Hepatocyte (in vitro differentiated cells): ENCODE results near the gene INPP5B. TPM values are rescaled to one million over a fixed set of nuclear protein-coding genes. Genes with fewer than 3 reads are reported as not detected.
"Not testable (repeated sequence)": the region's sequence is repeated elsewhere in the genome, so short reads cannot be mapped to it uniquely, and the experiment has no call there.

Experiments used
- DNase-seq: peaks from one replicate; pipeline ENCODE4 v3.0.0-alpha.2; 2016; ENCODE audit warnings: low spot score
- H2AFZ ChIP-seq: fragments of 200-600 bp; sonication (generic); 2 replicates; pipeline ENCODE4 v1.6.0; 2016; ENCODE audit warnings: antibody characterized with exemption, mild to moderate bottlenecking
- H3K27ac ChIP-seq: fragments of 200-600 bp; sonication (generic); 2 replicates; pipeline ENCODE4 v1.5.1; 2016; ENCODE audit warnings: mild to moderate bottlenecking
- H3K27me3 ChIP-seq: fragments of 200-600 bp; sonication (generic); 2 replicates; pipeline ENCODE4 v1.6.1; 2016
- H3K36me3 ChIP-seq: fragments of 200-600 bp; sonication (generic); replicated peaks from 2 replicates; pipeline ENCODE4 v1.5.1; 2016; ENCODE audit warnings: low read depth; ENCODE audit not compliant: insufficient read depth
- H3K4me1 ChIP-seq: fragments of 200-600 bp; sonication (generic); 2 replicates; pipeline ENCODE4 v1.5.1; 2016; ENCODE audit warnings: mild to moderate bottlenecking, moderate library complexity; ENCODE audit not compliant: insufficient read depth
- H3K4me2 ChIP-seq: fragments of 200-600 bp; sonication (generic); 2 replicates; pipeline ENCODE4 v1.6.0; 2016
- H3K4me3 ChIP-seq: fragments of 200-600 bp; sonication (generic); 2 replicates; pipeline ENCODE4 v1.5.1; 2016; ENCODE audit warnings: mild to moderate bottlenecking
- H3K79me2 ChIP-seq: fragments of 200-600 bp; sonication (generic); 2 replicates; pipeline ENCODE4 v1.6.0; 2017; ENCODE audit warnings: mild to moderate bottlenecking
- H3K9me2 ChIP-seq: fragments of 200-600 bp; sonication (generic); replicated peaks from 2 replicates; pipeline ENCODE4 v1.6.0; 2017; ENCODE audit warnings: mild to moderate bottlenecking; ENCODE audit not compliant: insufficient read depth
- H3K9me3 ChIP-seq: fragments of 200-600 bp; sonication (generic); 2 replicates; pipeline ENCODE4 v1.5.1; 2016; ENCODE audit warnings: low read depth, mild to moderate bottlenecking
- H4K20me1 ChIP-seq: fragments of 200-600 bp; sonication (generic); 2 replicates; pipeline ENCODE4 v1.6.0; 2016; ENCODE audit warnings: mild to moderate bottlenecking; ENCODE audit not compliant: insufficient read depth, poor library complexity, severe bottlenecking
- CTCF ChIP-seq: fragments of 200-600 bp; sonication (generic); IDR thresholded peaks from 2 replicates; pipeline ENCODE4 v1.5.1; 2016; ENCODE audit warnings: antibody characterized with exemption, mild to moderate bottlenecking; ENCODE audit not compliant: poor library complexity
- EZH2 ChIP-seq: fragments of 200-600 bp; sonication (generic); IDR thresholded peaks from 2 replicates; pipeline ENCODE4 v1.6.1; 2016; ENCODE audit warnings: antibody characterized with exemption, mild to moderate bottlenecking, borderline replicate concordance
- EZH2phosphoT487 ChIP-seq: fragments of 200-600 bp; sonication (generic); IDR thresholded peaks from one replicate; pipeline ENCODE4 v1.6.1; 2018; ENCODE audit warnings: antibody characterized with exemption, mild to moderate bottlenecking, low read depth, moderate library complexity; ENCODE audit not compliant: unreplicated experiment, severe bottlenecking
- WGBS: methylation state at CpG from one replicate; pipeline ENCODE4 v1.1.6; 2016; ENCODE audit warnings: low lambda C conversion rate; ENCODE audit errors: missing lambda C conversion rate; 5-methylcytosine and 5-hydroxymethylcytosine counted together
- polyA plus RNA-seq: library from polyadenylated mRNA; unstranded; fragments of >200 nt; fragmentation: Nextera tagmentation; extraction: Ambion mirVana; gene quantifications from 2 replicates; pipeline ENCODE4 v1.2.1, GENCODE V29; 2016
- total RNA-seq: library from RNA; depleted of rRNA; stranded (reverse); fragments of >200 nt; gene quantifications from 2 replicates; pipeline ENCODE4 v1.2.3, GENCODE V29; 2014

INPP5B gene
- total and polyA plus RNA-seq, 2 experiments from 2014 or later, result 9.3 to 18.3 TPM

DNA sequence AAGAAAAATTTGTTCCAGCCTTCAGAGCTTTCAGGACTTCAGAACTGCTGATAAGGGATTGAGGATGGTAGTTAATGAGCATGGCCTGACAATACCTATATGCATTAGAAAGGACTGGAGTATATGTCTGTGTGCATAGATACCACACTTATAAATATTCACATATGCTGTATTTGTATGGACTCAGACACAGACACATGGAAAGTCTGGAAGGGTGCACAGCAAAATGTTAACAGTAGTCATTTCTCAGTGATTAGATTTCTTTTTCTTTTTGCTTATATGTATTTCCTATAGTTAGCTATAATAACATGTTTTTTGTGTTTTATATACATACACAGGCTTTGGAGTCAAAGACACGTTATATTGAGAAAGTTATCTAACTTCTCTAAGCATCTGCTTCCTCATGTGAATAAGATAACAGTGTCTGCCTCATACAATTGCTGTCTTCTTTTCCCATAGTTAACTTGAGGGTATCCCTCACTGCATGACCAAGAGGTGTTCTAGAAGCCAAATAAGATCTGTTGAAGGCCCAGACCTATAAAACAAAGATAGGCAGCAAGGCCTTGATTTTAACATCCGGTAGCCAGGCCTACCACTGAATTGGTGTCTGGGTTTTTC lies 31.3 kb downstream of the INPP5B start:
- Histone ChIP-seq H4K20me1 (no peaks in the 10 kb centered on the region), H3K9me3 (no peaks in the 10 kb centered on the region), H2AFZ (no peak overlapping the region), H3K9me2 (no peaks in the 10 kb centered on the region), H3K27ac (no peak overlapping the region), H3K4me3 (no peak overlapping the region), H3K4me1 (no peaks in the 10 kb centered on the region), H3K27me3 (no peaks in the 10 kb centered on the region), H3K4me2 (no peak overlapping the region), H3K79me2 (peaks cover 20% of the 10 kb centered on the region), H3K36me3 (no peaks in the 10 kb centered on the region)
- no peak for DNase-seq
- WGBS, result 94% methylated on average over 2 of the region's 2 CpGs
- TF ChIP-seq EZH2phosphoT487 (no peak), EZH2 (no peak), CTCF (no peak)

GRCh38 chr1:37914719-37915475 lies 32.0 kb downstream of the INPP5B start:
- TF ChIP-seq EZH2phosphoT487, result no peak
- no peak for TF ChIP-seq EZH2
- TF ChIP-seq CTCF, result no peak
- H3K9me2 ChIP-seq, result no peaks in the 10 kb centered on the region
- H3K36me3 ChIP-seq, result no peaks in the 10 kb centered on the region
- no peaks in the 10 kb centered on the region for H4K20me1 ChIP-seq
- H3K27me3 ChIP-seq, result no peaks in the 10 kb centered on the region
- WGBS, result 71% methylated on average over 4 of the region's 4 CpGs
- peaks cover 13% of the 10 kb centered on the region for H3K79me2 ChIP-seq
- no peaks in the 10 kb centered on the region for H3K9me3 ChIP-seq
- no peak for DNase-seq
- no peak overlapping the region for H3K4me3 ChIP-seq
- no peaks in the 10 kb centered on the region for H3K4me1 ChIP-seq
- H2AFZ ChIP-seq, result no peak overlapping the region
- no peak overlapping the region for H3K27ac ChIP-seq
- H3K4me2 ChIP-seq, result no peak overlapping the region

GRCh38 chr1:37911478-37911877 lies 35.4 kb downstream of the INPP5B start:
- not testable (repeated sequence) for H2AFZ ChIP-seq, H3K4me3 ChIP-seq, H3K4me1 ChIP-seq, H3K4me2 ChIP-seq, H3K79me2 ChIP-seq, H3K36me3 ChIP-seq, H3K9me2 ChIP-seq, H4K20me1 ChIP-seq, DNase-seq, H3K9me3 ChIP-seq, H3K27ac ChIP-seq, H3K27me3 ChIP-seq
- WGBS, result 95% methylated on average over 3 of the region's 3 CpGs

- H4K20me1 ChIP-seq, H3K79me2 ChIP-seq, H3K9me3 ChIP-seq, DNase-seq, H2AFZ ChIP-seq, H3K4me3 ChIP-seq, H3K9me2 ChIP-seq, H3K27ac ChIP-seq, H3K36me3 ChIP-seq, H3K27me3 ChIP-seq, H3K4me1 ChIP-seq, H3K4me2 ChIP-seq: not testable (repeated sequence)
- 91% methylated on average over 8 of the region's 8 CpGs for WGBS
Observed at GRCh38 chr1:37910886-37911285, 36.0 kb downstream of the INPP5B start.

DNA sequence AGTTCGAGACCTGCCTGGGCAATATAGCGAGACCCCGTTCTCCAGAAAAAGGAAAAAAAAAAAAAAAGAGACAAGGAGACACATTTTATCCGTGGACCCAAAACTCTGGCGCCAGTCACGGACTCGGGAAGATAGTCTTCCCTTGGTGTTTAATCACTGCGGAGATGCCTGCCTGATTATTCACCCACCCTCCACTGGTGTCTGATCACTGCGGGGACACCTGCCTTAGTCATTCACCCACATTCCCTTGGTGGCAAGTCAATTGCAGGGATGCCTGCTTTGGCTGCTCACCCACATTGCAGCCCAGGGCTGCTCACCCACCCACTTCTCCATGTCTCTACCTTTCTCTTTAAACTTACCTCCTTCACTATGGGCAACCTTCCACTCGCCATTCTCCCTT lies 38.3 kb downstream of the INPP5B start:
- H3K27me3 ChIP-seq, H3K27ac ChIP-seq, H4K20me1 ChIP-seq, H3K4me2 ChIP-seq, H3K36me3 ChIP-seq, H3K4me1 ChIP-seq, H3K79me2 ChIP-seq, H2AFZ ChIP-seq, H3K9me2 ChIP-seq, DNase-seq, H3K4me3 ChIP-seq: not testable (repeated sequence)
- WGBS, result 100% methylated on average over 10 of the region's 10 CpGs
- H3K9me3 ChIP-seq, result peaks cover 11% of the 10 kb centered on the region

DNA sequence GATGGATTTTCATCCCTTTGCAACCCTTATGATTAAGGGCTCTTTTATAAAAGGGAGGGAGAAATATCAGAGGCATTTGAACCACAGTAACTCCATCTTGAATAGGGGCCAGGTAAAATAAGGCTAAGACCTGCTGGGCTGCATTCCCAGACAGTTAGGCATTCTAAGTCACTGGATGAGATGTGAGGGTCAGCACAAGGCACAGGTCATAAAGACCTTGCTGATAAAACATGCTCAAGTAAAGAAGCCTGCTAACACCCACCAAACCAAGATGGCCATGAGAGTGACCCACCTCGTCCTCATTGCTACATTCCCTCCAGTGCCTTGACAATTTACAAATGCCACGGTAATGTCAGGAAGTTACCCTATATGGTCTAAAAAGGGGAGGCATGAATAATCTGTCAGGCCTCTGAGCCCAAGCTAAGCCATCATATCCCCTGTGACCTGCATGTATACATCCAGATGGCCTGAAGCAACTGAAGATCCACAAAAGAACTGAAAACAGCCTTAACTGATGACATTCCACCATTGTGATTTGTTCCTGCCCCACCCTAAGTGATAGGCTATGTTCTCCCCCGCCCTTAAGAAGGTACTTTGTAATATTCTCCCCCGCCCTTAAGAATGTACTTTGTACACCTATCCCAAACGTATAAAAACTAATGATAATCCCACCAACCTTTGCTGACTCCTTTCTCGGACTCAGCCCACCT lies 39.3 kb downstream of the INPP5B start:
- not testable (repeated sequence) for H3K36me3 ChIP-seq, H2AFZ ChIP-seq, H3K79me2 ChIP-seq, H4K20me1 ChIP-seq, H3K4me3 ChIP-seq, H3K4me2 ChIP-seq, H3K27ac ChIP-seq, DNase-seq, H3K27me3 ChIP-seq, H3K4me1 ChIP-seq, H3K9me2 ChIP-seq
- 100% methylated on average over 6 of the region's 6 CpGs for WGBS
- H3K9me3 ChIP-seq, result peaks cover 11% of the 10 kb centered on the region
